HG02798 (cell line): ENCODE results near the gene SLC8A1.

ENCODE experiments used
- ATAC-seq: cut with Tn5 transposase; IDR thresholded peaks from one replicate; pipeline ENCODE4 v1.9.1; 2021; ENCODE audit warnings: mild to moderate bottlenecking; ENCODE audit not compliant: unreplicated experiment, poor library complexity

Gene SLC8A1

DNA sequence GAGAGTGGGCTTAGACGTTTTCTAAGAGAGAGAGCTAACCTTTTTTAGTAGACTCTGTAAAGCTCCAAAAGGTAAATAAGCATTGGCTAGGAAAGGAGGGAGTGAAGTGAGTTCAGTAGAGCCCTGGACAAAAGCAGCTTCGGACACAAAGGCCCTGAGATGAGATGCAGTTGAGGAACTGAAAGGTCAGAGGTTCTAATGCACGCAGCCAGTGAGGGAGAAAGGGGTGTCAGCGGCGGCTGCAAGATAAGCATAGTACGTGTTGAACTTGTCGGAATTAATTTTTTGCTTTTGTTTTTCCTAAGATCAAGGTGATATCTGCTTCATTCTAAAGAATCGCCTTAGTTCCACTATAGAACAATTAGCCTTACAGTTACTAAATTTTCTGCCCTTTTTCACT is 11.2 kb upstream of the SLC8A1 start:
- ATAC-seq, result no peak

DNA sequence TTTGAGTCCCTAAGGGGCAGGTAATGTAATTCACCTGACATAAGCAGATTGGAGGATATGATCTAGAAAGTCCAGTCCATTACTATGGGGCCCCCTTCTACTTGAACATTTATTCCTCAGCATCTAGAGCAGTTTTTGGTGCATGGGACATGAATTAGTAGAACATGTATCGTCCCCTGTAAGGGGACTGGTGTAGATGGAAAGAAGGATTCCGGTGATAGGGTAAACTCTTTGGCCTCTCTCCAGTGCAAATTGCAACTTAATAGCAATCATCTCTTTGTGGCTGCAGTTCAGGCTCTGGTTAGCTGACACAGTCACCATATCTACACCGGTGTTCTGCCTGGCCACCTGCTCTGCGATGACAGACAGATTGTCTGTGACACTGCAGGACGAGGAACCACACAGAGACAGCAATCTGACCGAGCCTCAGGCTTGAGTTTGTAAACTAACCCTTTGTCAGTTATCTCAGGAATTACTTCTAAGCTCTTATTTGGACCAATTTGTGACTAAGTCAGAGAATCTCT is 6.4 kb upstream of the SLC8A1 start:
- ATAC-seq, result no peak

DNA sequence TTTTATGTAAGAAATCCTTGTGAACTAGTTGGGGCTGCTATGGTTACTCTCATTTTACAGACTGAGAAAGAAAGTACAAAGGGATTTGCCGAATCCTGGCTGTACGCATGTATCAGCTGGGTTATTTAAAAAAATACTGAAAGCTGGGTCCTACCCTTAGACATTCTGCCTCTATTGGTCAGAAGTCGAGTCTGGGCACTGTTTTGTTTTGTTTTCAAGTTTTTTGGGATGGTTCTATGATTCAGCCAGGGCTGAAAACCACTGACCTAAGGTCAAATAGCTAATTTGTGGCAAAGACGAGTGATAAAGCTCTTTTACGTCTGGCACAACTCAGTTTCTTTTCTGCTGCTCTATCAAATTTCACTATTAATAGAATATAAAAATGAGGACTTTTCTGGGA is 5.9 kb upstream of the SLC8A1 start:
- no peak for ATAC-seq

DNA sequence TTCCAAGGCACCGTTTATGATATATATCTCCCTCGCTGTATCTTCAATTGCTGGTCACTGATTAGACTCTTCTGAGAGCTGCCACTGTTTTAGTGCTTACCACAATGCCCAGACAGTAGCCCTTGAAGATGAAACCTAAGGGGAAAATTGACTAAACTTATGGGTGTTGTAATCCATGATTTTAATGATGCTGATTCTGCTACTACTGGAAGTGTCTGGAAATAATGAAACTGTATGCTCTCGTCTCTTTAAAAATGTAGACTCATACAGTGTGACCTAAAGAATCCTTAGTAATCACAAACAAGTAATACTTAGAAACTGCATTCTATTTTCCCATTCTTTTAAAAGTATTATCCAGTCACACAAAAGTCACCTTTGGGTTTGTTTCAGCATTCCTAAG is 5.5 kb upstream of the SLC8A1 start:
- no peak for ATAC-seq

DNA sequence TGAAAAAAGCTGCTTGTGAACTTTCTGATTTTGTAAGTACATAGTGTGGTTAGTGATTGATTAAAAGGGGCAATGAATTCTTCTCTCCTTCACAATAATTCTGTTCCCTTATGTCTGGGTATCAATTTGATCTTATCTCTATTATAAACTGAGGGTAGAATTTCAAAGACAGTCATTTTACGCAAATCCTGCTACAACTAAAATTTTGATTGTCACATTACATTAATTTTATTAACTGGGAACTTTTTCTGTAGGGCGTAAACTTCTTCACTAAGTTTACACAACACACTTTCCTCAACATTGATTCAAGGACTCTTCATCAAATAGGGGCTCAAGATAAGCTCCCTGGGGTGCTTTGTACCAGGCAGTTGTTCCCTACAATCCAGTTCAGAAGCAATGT is 5.0 kb upstream of the SLC8A1 start:
- ATAC-seq, result no peak

DNA sequence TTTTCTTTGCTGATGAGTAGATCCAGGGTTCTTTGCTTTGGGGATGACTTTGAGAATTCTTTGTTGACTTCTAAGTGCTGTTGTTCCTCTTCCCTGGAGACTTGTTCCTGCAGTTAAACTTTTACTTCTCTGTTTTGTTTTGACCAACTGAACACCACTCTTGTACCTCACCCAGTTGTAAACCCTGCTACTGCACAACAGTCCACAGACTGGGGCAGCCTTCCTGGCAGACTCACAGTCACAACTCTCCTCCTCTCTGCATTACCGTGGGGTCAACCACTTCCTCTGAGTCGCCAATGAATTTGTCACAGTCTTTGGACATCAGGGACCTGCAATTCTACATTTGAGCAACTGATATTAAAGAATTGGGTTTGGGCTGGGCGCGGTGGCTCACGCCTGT is 3.8 kb upstream of the SLC8A1 start:
- no peak for ATAC-seq

DNA sequence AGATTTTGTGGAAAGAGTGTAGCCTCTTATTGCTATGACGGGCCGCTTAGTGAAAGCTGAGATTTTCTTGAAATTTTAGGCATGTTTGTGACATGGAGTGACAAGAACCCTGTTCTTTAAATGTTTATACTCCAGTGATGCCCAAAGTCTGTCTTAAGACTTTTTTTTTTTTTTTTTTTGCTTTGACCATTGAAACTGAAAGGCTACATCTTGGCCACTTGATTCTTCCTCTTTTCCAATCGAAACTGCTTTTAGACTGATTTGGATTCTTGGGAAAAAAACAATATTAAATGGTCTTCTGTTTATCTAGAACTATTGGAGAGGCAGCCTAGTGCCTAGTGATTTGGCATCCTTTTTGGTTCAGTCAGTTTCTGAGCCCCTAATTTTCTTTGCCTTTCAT is 2.4 kb upstream of the SLC8A1 start:
- no peak for ATAC-seq

DNA sequence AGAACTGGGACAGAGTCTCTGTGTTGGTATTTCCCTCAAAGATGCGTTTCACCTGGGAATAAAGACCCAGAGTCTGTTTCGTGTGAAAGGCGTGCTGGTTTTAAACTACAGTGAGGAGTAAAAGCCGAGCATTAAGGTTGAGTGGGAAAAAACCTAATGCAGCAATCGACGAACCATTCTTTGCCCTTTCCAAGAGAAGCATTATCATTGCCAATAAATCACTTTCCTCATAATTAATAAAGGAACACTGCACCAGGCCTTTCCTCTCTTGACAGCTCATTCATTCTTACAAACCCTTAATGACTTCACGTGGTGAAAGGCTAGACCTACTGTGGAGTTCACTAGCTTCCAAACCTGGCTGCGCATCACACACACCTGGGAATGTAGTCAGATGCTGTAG is 896 bp upstream of the SLC8A1 start:
- ATAC-seq, result no peak

DNA sequence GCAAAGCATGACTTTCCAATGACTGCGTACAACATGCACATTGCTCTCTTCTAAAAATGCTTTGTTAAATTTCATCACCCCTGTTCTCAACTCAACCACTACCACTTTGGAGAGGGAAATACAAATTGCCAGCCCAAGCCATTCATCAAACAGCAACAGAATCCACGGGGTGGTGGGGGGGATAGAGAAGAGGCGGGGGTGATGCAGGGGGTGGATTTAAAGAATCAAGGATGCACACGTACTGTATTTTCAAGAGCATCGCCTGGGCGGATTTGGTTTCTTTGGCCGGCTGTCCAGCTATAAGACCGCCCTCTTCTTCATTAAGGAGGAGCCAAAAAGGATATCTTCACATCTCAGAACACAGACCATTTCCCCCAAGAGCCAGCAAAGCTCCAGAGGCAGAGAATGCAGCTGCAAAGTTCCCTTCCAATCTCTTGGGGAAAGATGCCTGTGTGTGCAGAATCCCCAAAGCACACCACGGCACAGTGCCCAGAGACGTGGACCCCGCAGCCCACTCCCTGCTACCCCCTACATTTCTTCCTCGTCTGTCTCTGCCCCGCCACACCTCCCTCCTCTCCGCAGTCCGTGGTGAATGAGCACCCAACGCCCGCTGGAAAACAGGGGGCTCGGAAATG is 977 bp downstream of the SLC8A1 start:
- ATAC-seq, result no peak

DNA sequence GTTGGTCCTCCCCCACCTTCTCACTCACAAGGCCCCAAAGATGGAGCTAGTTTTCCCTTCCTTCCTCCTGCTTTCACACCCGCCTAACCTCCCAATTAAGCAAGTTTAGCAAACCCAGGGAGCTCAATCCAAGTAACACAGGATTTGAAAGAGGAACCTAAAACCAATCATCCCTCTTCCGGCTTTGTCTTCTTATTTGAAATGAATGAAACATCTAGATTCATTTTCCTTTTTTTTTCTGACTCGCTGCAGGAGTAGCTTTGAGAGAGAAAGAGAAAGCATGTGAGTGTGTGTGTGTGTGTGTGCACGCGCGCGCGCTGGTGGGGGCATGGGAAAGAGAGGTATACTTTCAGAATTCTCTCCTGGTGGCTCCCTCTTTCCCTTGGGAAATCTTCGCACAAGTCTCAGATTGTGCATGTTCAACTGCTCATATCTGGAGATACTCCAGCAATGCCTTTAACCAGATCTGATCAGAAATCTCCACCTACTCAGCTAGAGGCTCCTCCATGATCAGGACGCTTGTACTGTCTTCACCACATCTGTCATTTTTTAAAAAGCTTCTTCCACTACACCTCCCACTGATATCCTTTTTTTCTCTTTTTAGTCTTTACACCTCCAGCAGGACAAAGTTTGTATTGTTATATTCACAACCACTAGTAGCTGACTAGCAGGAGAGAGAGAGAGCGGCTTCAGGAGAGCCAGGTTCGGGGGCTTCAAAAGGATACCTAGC is 1.7 kb downstream of the SLC8A1 start:
- no peak for ATAC-seq

DNA sequence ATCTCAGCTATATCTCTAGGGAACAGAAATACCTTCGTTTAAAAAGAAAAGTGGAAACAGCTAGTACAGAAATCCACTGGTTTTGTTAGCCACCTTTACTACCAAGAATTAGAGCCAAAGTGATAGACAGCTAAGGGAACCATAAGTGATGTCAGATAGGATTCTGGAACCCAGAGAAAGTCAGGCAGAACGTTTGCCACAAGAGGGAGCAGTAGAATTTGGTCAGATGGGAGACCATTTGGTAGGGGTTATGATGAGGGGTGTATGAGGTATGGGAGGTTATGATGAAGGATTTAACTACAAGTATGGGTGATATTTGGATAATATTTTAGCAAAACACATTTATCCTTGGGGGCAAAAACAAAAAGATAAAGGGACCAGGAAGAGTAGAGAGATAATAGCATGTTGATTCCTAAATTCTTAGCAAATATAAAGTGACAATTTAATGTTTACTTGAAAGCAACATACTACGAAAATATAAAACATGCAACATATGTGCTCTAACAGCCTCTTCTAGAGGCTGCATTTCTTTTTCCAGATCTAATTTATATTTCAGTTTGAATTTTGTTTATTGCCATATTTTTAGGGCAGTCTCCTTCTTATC is 3.3 kb downstream of the SLC8A1 start:
- peak; percentile 36 for ATAC-seq

DNA sequence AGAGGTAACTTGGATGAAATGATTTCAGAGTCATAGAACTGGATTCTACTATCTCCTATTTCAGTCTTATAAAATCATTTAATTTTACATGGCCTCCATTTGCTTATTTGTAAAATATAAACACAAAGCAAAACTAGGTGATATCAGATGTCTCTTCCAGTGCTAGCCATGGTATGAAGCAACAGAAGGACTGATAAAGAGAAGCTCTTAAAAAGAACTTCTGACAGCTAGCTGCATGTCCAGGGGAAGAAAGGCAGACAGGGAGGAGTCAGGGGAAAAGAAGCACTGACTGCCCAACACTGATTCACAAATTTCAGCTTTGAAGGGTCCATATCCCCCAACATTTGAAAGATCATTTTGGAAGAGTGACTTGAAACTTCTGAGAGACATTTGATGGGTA is 6.4 kb downstream of the SLC8A1 start:
- no peak for ATAC-seq

DNA sequence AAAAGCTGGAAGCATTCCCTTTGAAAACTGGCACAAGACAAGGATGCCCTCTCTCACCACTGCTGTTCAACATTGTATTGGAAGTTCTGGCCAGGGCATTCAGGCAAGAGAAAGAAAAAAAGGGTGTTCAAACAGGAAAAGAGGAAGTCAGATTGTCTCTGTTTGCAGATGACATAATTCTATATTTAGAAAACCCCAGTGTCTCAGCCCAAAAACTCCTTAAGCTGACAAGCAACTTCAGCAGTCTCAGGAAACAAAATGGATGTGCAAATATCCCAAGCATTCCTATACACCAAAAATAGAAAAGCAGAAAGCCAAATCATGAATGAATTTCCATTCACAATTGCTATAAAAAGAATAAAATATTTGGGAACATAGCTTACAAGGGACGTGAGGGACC is 11.1 kb downstream of the SLC8A1 start:
- no peak for ATAC-seq

DNA sequence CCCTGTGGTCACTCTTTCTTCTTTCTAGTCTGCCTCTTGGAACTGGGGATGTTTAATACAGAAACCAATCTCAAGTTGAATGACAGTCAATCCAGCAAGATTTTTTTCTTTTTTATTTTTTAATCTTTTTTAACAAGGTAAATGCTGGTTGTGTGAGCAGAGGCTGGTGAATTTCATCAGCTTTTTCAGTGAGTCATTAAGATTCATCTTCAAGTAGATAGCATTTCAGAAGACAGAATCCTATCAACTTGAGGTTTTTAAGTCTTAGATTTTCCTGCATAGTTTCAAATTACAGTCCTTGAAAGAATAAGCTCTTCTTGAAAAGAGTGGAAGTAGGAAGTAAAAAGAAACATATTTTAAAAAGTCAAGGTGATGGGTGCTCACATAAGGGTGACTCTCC is 12.4 kb downstream of the SLC8A1 start:
- no peak for ATAC-seq

DNA sequence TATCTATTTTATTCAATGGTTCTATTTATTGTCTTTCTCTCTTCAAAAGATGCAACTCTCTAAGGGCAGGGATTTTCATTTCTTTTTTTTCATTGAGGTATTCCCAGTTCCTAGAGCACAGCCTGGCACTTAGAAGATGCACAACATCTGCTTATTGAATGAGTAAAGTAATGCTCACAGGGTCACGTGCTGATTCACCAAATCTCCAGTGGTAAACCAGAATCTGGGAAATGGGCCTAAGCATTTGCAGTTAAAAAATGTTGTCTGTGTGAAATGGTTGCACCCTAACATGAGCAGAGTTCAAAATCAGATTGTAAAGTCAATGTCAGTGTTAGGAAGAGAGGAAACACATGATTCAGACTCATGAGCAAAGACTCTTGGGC is 15.8 kb downstream of the SLC8A1 start:
- no peak for ATAC-seq

DNA sequence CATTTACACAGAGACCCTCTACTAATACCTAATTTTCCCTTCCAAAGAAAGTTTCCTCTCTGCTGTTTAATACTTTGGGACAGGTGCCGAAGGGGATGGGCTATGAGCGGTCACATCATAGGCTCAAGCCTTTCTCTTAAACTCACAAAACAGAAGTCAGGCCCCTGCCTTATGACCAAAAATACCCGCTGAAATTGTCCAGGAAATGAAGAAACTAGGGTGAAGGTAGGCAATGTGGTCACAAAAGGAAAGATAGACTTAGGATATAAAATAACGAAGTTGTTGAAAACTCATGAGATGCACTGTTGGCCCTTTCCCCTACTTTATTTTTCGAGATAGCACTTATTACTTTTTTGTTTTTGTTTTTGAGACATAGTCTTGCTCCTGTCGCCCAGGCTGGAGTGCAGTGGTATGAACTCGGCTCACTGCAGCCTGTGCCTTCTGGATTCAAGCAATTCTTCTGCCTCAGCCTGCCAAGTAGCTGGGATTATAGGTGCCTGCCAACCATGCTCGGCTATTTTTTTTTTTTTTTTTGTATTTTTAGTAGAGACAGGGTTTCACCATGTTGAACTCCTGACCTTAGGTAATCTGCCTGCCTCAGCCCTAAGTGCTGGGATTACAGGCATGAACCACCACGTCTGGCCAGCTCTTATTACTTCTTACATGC is 16.3 kb downstream of the SLC8A1 start:
- no peak for ATAC-seq

DNA sequence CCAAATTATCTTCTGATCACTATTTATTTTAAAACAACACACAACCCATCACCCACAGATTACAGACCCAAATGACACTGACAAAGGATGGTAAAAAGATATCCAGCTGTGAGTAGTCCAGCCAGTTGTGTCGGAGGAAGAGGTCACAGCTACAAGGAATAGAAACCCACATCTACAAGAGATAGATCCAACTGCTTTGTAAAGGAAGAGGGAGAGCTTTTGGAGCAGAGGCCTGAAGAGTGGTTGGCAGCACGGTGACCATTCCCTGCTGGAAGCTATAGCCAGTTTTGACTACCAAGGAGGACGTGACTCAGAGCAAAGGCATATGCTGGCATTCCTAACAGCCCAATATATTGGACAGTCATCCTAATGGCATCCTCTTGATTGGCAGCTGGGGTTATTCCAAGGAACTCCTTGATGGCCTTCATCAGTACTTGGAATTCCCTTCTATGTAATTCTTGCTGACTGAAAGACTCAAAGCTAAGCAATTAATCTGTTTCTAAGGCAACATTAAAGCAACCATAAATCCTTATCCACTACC is 17.1 kb downstream of the SLC8A1 start:
- ATAC-seq, result no peak

DNA sequence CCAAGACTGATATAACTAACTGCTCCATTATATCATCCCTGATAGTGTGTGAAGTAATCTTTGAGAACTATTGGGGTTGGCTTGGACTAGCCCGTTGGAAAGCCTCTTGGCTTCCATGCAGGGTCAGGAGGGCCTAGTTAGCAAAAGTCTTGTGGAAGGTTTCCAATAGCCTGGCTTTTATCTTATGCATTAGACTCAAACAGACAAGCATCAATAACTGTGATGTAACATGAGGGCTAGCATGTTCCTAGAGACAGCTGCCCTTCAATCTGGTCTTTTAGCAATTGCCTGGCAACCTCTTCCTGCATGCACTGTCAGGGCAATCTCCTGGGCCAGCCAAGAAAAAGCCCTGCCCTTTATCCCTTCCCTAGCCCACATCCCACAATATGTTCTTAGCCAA is 18.2 kb downstream of the SLC8A1 start:
- ATAC-seq, result no peak

DNA sequence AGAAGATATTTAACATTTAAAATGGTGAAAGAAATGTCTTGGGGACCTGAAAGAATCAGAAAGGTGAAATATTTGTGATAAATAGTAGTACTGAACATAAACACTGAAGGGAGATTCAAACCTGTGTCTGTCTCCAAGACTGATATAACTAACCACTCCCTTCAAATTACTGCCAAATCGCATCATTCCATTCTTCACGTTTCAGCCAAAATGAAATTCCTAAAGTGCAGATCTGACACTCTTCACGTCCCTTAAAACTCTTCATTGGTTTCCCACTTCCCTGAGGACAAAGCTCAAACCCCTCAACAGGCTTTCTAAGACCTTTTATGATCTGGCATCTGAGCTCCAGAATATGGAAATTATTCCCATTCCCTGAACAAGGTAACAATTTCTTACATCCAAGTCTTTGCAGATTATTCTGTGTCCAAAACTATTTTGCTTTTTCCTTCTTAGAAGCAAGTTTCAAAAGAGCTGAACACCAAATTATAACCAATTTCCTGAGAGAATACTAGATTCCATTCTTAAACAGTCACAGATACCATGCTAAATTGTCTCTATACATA is 18.9 kb downstream of the SLC8A1 start:
- no peak for ATAC-seq

DNA sequence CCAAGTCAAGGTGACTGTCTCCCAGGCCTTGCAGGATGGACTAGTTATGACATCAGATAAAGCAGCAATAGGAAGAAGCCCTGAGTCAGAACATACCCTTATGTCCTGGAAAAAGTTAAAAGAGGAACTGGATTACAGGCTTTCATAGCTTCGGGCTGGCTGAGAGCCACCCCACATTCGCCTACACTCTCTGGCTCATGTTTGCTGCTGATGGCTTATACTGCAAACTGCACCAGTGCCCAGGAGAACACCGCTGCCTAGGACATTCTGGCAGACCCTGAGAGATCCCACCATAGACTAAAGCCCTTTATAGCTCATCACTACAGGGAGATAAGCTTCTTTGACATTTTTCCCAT is 20.3 kb downstream of the SLC8A1 start:
- no peak for ATAC-seq
